ENCODE data around the gene PEMT.
"Not testable (repeated sequence)": the region's sequence is repeated elsewhere in the genome, so short reads cannot be mapped to it uniquely, and the experiment has no call there.

Gene PEMT

GRCh38 chr17:17487998-17488397 lies 103.5 kb downstream of the PEMT start:
- no peak for DNase-seq (ENCODE audit: low read depth in 3 of 3)

DNA sequence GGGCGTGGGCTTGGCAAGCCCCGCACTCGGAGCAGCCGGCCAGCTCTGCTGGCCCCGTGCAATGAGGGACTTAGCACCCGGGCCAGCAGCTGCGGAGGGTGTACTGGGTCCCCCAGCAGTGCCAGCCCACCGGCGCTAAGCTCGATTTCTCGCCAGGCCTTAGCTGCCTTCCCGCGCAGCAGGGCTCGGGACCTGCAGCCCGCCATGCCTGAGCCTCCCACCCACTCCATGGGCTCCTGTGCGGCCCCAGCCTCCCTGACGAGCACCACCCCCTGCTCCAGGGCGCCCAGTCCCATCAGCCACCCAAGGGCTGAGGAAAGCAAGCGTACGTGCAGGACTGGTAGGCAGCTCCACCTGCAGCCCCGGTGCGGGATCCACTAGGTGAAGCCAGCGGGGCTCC lies 105.1 kb downstream of the PEMT start:
- DNase-seq (ENCODE audit: low read depth in 3 of 3) = not testable (repeated sequence)

DNA sequence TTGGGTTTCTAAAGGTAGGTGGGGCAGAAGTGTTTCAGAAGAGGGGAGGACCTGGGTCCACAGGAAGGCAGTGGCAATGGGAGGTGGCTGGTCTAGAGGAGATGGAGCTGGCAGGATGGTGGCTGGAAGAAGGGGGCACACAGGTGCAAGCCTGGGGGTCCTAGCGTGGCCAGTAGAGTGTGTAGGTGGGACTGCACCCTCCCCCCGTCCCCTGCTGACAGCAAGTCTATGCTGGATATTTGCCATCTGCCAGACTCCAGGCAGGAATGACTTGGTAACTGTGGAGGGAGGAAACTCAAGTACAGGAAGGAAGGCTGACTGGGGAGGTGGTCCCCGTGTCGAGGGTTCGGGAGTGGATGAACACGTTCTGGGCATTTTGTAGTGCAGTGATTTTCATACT lies 106.1 kb downstream of the PEMT start:
- no peak for DNase-seq (ENCODE audit: low read depth in 3 of 3)

DNA sequence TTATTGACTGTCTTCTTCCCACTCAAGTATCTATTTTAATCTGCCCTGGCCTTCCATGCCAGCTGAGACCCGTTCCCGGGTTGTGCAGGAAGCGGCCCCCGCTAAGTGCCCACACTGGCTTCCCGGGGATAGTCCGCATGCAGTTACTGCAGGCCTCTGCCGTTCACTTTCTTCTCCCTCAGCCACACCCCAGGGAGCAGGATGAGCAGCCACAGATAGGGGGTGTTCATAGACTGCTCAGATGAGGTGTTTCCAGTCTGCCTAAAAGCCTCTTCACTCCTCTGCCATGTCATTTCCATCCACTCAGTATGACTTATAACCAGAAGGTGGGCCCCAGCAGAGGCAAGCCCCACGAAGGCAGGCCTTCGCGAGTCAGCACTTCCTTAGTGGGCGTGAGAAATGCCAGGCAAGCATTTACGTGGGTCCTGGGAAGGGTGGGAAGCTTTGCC lies 107.0 kb downstream of the PEMT start:
- peak in 1 of 3 experiments; percentile 43 for DNase-seq (ENCODE audit: low read depth in 3 of 3)

- no peak for DNase-seq (ENCODE audit: low read depth in 3 of 3)
These were observed 109.6 kb downstream of the PEMT start for GRCh38 chr17:17481860-17482259.

GRCh38 chr17:17480593-17481148 lies 110.8 kb downstream of the PEMT start:
- no peak for DNase-seq (ENCODE audit: low read depth in 3 of 3)

DNA sequence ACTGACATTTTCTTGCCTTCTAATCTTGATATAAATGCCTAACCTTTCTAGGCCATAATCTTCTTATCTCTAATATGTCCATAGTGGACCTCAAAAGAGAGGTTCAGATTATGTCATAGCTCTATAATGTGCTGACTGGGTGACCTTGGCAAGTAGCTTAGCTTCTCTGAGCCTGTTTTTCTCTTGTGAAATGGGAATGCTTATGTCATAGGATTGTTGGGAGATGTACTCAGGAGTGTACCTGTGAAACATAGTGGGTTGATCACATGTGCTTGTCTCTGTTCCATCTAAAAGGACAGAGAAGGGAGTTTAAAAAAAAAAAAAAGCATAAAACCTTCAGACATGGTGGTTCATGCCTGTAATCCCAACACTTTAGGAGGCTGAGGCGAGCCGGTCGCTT lies 112.3 kb downstream of the PEMT start:
- no peak for DNase-seq (ENCODE audit: low read depth in 3 of 3)

- DNase-seq (ENCODE audit: low read depth in 3 of 3) = peak; percentile 89 to 93 (median 92)
These were observed 114.5 kb downstream of the PEMT start, which contains the start of gene MED9 for GRCh38 chr17:17476865-17477467. Gene MED9 (plus strand): TSS chr17:17477000. CDS start chr17:17477042, 42 bp downstream.

DNA sequence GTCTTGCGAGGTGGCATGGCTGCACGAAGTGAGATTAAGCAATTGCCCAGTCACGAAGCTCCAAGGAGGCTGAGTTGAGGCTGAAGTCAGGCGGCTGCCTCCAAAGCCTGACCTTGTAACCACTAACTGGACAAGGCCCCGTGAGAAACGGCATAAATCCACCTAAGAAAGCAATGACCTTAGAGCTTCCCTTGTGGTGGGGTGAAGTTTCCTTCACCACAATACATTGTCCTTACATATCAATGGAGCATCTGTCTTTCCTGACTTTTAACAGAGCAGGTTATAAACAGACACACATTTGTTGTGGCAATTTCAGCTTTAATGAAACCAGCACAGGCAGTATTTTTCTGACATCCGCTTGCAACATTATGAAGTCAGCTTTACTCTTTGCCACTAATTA lies 117.2 kb downstream of the PEMT start:
- no peak for DNase-seq (ENCODE audit: low read depth in 3 of 3)

DNA sequence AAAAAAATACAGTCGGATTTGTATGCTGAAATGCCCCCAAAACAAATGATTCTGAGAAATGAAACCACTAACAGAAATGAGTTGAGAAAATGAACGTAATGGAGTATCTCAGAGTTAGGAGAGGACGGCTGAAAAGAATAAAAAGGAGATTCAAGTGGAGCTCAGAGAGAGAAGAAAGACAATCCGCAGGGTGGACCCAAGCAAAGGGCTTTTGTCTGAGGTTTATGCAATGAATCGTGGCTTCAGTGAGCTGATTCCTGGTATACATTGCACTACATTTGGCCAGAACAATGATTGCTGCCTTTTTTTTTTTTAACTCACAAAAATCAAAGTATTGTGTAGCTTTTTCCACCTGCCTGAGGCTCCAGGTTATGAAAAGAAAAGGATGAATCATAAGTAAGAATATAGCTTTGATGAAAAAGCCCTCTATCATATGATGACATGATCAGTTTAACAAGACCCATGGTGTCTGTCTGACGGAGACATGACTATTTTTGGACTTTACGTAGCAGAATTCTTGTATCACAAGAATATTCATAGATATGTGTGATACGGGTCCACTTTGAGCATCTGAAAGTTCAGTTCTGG lies 119.1 kb downstream of the PEMT start:
- DNase-seq (ENCODE audit: low read depth in 3 of 3) = no peak

DNA sequence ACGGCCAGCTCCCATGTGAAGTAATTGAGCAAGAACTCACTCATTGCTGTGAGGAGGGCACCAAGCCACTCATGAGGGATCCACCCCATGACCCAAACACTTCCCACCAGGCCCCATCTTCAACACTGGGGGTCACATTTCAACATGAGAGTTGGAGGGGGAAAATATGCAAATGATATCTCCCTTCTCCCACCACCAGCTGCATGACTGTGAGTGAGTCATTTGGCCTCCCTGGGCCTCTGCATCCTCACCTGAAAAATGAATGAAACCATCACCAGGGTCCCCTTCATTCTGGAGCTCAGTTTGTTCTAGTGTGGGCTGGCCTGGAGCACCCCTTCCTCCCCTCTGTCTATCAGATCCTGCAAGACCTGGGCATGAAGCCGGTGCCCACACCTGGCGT lies 121.5 kb downstream of the PEMT start:
- DNase-seq (ENCODE audit: low read depth in 3 of 3) = no peak

DNA sequence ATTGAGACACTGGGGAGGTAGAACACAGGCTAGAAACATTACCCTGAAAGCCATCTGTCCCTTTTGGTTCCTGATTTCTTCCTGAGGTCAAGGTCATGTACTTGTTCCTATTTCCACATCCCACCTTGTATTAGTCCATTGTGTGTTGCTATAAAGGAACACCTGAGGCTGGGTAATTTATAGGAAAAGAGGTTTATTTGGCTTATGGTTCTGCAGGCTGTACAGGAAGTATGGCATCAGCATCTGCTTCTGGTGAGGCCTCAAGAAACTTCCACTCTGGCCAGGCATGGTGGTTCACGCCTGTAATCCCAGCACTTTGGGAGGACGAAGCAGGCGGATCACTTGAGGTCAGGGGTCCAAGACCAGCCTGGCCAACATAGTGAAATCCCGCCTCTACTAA lies 122.2 kb downstream of the PEMT start:
- DNase-seq (ENCODE audit: low read depth in 3 of 3) = no peak

GRCh38 chr17:17468217-17469010 lies 123.1 kb downstream of the PEMT start:
- DNase-seq (ENCODE audit: low read depth in 3 of 3) = no peak

GRCh38 chr17:17467720-17468119 lies 123.8 kb downstream of the PEMT start:
- DNase-seq (ENCODE audit: low read depth in 3 of 3) = no peak

GRCh38 chr17:17467016-17467415 lies 124.5 kb downstream of the PEMT start:
- no peak for DNase-seq (ENCODE audit: low read depth in 3 of 3)

DNA sequence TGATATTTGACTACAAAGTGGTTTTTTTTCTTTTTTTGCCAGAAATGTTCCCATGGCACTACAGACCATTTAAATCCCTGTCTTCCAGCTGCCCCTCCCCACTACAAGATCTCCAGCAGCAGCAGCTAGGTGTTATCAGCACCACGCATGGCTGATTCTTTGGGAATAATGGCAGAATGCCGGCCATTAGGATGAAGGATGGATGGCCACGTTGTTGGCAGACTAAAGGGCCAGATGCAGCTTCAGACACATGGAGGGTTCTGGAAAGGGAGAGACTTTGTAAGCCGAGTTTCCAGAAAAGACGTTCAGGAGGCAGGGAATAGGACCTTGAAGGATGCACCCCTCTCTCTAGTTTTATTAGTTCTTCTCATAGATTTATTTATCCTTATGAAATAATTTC lies 125.0 kb downstream of the PEMT start:
- DNase-seq (ENCODE audit: low read depth in 3 of 3) = no peak

- DNase-seq (ENCODE audit: low read depth in 3 of 3) = not testable (repeated sequence)
These were observed 125.6 kb downstream of the PEMT start for GRCh38 chr17:17465878-17466277.

GRCh38 chr17:17463821-17464220 lies 127.7 kb downstream of the PEMT start:
- DNase-seq (ENCODE audit: low read depth in 3 of 3) = no peak

GRCh38 chr17:17462048-17462824 lies 129.3 kb downstream of the PEMT start:
- DNase-seq (ENCODE audit: low read depth in 3 of 3) = no peak

- no peak for DNase-seq (ENCODE audit: low read depth in 3 of 3)
These were observed 131.5 kb downstream of the PEMT start for GRCh38 chr17:17460038-17460437.

DNA sequence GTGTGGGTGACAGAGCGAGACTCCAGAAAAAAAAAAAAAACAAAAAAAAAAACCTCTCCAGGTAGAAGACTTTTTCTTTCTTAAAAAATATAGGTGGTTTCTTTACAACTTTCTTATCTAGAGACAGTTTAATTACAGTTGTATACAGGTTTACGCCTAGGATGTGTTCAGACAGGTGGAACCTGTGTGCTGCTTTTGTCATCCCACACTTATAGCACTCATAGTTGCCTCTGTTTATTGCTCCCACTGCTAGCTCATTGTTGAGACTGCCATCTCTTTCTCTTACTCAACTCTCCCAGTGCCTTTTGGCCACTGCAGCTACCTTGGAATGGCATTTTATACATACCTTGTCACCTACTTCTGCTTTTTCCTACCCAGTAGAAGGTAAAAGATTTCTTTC lies 133.8 kb downstream of the PEMT start:
- no peak for DNase-seq (ENCODE audit: low read depth in 3 of 3)

GRCh38 chr17:17456251-17456650 lies 135.3 kb downstream of the PEMT start:
- no peak for DNase-seq (ENCODE audit: low read depth in 3 of 3)

Measured in stimulated activated CD4-positive, alpha-beta T cell treated with anti-CD3 and anti-CD28 coated beads, TNF-alpha, amount 100 ng/mL, for 24 hours (primary cell).